ENCODE measurements around the gene SDHA.

Gene SDHA

DNA sequence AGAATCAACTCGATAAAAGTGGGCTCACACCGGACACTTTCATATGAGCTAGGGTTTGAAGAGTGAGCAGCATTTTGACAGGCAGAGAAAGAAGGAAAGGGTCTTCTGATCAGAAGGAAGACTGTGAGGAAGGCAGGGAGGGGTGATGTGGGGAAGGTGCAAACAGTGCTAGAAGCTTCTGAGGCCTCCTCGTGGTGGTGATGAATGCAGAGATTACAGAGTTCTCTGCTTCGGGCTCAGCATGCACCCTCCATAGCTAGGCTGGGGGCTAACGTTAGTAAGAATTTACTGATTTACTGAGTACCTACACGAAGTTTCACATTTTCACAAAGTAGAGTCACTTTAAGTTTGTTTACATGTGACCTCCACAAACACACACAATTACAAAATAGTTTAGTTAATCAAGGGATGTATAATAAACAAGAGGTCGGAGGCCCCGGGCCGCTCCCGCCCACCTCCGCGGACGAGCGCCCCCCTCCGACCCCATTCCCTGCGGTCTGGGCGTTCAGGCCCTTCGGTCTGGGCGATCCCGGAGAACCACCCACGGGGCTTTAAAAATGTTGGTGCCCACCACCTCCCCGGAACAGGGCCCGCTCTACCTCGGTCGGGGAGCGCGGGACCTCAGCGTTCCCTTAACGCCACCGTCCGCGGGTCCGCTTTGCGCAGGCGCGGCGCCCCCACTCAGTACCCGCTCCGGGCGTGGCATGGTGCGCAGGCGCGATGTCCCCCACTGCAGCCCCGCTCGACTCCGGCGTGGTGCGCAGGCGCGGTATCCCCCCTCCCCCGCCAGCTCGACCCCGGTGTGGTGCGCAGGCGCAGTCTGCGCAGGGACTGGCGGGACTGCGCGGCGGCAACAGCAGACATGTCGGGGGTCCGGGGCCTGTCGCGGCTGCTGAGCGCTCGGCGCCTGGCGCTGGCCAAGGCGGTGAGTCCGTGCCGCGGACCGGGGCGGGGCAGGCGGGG, at the start of gene SDHA, which contains the start of gene CCDC127:
Gene SDHA (plus strand): TSS at position 827 of the 963 bp plus-strand sequence. CDS start 36 bp downstream, at position 863.
Gene CCDC127 (minus strand): TSS at position 660 of the 963 bp plus-strand sequence. CDS start 1,304 bp downstream, outside the sequence.
- DNase-seq (ENCODE audit: low read depth in 2 of 2) = peak; percentile 95 to 97

DNA sequence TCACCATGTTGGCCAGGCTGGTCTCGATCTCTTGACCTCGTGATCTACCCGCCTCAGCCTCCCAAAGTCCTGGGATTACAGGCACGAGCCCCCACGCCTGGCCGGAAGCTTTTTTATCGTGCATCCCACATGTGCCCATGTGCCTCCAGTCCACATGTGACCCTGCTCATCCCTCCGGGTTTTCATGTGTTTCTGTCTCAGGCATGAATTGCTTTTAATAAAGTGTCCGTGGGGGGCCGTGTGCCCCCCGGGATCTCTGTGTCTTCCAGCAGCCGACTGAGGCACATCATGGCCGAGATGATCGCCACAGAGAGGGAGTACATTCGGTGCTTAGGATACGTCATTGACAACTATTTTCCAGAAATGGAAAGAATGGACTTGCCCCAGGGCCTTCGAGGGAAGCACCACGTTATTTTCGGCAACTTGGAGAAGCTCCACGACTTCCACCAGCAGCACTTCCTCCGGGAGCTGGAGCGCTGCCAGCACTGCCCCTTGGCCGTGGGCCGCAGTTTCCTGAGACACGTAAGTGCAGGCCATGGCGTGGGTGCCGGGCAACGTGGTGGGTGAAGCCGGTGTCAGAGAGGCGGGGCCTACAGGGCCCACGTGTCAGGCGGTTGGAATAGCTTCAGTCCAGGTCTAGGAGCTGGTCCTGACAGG, 48.9 kb upstream of the SDHA start:
- DNase-seq (ENCODE audit: low read depth in 2 of 2) = no peak

DNA sequence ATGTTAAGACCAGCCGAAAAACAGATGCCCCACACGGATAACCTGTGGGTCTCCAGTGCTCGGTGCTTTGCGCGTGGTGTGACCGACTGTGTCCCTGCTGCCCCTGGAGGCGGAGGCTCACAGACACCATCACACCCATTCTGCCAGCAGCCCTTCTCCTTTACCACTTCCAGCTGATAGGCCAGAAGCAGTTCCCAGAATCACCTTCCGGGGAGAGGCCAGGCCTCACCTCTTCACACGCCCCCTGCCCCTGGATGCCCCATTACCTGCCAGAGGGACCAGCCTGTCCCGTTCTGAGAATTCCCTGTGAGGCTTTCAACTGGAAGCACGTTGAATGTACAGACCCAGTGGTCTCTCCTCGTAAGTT, 48.4 kb upstream of the SDHA start:
- no peak for DNase-seq (ENCODE audit: low read depth in 2 of 2)

- DNase-seq (ENCODE audit: low read depth in 2 of 2) = no peak
Observed at GRCh38 chr5:170971-171800, 46.9 kb upstream of the SDHA start.

DNA sequence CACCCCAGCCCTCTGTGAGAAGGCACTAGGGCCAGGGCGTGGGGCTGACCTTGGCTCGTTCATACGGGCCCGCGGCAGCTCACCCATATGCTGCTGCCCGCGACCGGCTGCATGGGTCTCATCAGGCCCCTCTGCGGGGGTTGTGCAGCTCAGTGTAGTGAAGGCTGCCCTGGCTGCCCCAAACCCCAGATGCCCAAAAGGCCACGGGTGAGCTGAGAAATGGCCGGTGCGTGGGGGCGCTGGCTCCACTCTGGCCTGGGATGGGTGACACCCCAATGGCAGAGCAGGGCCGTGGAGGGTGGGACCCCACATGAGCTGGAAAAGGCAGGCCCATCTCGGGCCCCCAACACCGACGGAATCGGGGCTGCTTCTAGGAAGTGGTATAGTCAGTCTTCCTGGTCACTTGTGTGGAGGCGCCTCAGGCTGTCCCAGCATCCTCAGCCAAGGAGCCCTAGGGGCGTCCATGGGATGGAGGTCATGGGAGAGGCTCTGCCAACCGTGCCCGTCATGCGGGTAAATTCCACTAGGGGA, 46.3 kb upstream of the SDHA start:
- DNase-seq (ENCODE audit: low read depth in 2 of 2) = no peak

GRCh38 chr5:172421-172820, 45.7 kb upstream of the SDHA start:
- no peak for DNase-seq (ENCODE audit: low read depth in 2 of 2)

GRCh38 chr5:172841-173251, 45.3 kb upstream of the SDHA start:
- DNase-seq (ENCODE audit: low read depth in 2 of 2) = no peak

- no peak for DNase-seq (ENCODE audit: low read depth in 2 of 2)
Observed at GRCh38 chr5:173392-174290, 44.5 kb upstream of the SDHA start.

- no peak for DNase-seq (ENCODE audit: low read depth in 2 of 2)
Observed at GRCh38 chr5:174291-174600, 43.9 kb upstream of the SDHA start.

GRCh38 chr5:174876-175465, 43.1 kb upstream of the SDHA start:
- no peak for DNase-seq (ENCODE audit: low read depth in 2 of 2)

GRCh38 chr5:176296-176823, 41.8 kb upstream of the SDHA start:
- no peak for DNase-seq (ENCODE audit: low read depth in 2 of 2)

DNA sequence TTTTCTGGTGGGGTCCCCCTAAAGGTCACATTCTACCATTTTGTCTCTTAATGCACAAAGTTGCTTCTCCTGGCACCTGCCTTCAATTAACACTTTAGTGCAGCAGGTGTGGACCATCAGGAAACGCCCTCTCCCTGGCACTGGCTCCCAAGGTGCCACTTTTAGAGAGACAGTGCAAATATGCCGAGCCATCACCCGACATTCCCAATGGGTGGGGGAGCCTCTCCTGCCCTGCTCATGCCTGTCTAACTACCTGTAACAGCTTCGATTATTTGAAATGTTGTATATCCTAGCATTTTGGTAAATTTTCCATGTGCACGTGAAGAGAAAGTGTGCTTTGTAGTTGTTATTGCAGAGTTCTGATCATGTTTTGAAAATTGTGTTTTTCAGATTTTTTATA, 40.0 kb upstream of the SDHA start:
- no peak for DNase-seq (ENCODE audit: low read depth in 2 of 2)

GRCh38 chr5:179401-179800, 38.7 kb upstream of the SDHA start:
- no peak for DNase-seq (ENCODE audit: low read depth in 2 of 2)

- DNase-seq (ENCODE audit: low read depth in 2 of 2) = no peak
Observed at GRCh38 chr5:180286-180918, 37.7 kb upstream of the SDHA start.

DNA sequence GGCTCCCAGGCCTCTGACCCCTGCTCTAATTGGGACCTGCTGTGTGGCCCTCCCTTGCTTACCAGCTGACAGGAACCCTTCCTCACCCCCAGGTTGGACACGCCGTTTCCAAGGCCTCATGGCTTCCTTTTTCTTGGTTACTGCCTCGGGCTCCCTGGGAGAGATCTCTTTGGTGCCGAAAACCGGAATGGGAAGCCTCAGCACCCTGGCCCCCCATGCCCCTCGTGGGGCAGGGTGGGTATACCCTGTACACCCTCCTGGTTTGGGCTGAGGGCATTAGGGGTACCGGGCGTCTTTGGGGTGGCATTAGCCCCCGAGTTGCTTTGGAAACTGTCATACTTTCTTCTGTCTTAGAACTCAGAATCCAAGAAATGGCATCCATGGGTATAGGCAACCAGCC, 37.0 kb upstream of the SDHA start:
- DNase-seq (ENCODE audit: low read depth in 2 of 2) = no peak

DNA sequence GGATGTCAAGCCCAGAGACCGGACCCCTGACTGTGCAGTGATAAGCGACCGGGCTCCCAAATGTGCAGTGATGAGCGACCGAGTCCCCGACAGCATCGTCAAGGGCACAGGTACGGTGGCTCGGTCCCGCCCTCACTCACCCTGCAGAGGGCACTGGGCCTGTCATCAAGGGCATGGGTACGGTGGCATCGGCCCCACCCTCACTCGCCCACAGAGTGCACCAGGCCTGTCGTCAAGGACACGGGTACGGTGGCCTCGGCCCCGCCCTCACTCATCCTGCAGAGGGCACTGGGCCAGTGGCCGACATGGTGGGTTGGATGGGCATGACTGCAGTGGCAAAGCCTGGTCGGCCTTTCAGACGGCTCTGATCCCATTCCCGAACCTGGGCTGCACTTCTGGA, 36.6 kb upstream of the SDHA start:
- DNase-seq (ENCODE audit: low read depth in 2 of 2) = no peak

- no peak for DNase-seq (ENCODE audit: low read depth in 2 of 2)
Observed at GRCh38 chr5:182126-182525, 36.0 kb upstream of the SDHA start.

DNA sequence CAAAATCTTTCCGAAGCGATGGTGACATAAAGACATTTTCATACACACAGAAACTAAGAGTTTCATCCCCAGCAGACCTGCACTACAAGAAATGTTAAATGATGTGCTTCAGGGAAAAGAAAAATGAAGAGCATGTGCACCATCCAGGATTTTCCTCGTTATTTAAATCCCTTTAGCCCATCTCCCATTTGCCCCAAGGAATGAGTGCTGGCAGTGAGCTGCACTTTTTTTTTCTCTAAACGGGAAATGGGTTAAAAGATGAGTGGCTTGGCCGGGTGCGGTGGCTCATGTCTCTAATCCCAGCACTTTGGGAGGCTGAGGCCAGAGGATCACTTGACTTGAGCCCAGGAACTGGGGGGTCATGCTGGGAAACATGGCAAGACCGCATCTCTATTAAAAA, 33.6 kb upstream of the SDHA start:
- DNase-seq (ENCODE audit: low read depth in 2 of 2) = no peak

GRCh38 chr5:185095-186070, 32.7 kb upstream of the SDHA start:
- no peak for DNase-seq (ENCODE audit: low read depth in 2 of 2)
